Psoas muscle (tissue), 8 donors: ENCODE measurements around the gene C2orf80. TPM values are rescaled to one million over a fixed set of nuclear protein-coding genes. Genes with fewer than 3 reads are reported as not detected.
"Not testable (repeated sequence)": the region's sequence is repeated elsewhere in the genome, so short reads cannot be mapped to it uniquely, and the experiment has no call there.

Experiments used
- ATAC-seq, 4 donors: fragments of 200-7000 bp; cut with Tn5 transposase; one replicate each; pipeline ENCODE4 v1.9.1; 2020; ENCODE audit warnings: moderate library complexity in 3 of 4, mild to moderate bottlenecking in 2 of 4
- DNase-seq, 2 donors: peaks; one replicate each; pipeline ENCODE4 v3.0.0-alpha.2; 2020
- H3K27ac ChIP-seq: fragments of 200-600 bp; one replicate; pipeline ENCODE4 v1.8.0; 2022
- H3K27me3 ChIP-seq, 3 donors: fragments of 200-600 bp in 1 of 3; one replicate each; pipeline versions ENCODE4 v1.6.1 to v1.8.0; 2013 to 2022; ENCODE audit warnings: low read length in 2 of 3, mild to moderate bottlenecking in 2 of 3, moderate library complexity in 1 of 3; ENCODE audit not compliant: insufficient read depth in 3 of 3
- H3K36me3 ChIP-seq, 2 donors: fragments of 200-600 bp in 1 of 2; one replicate each; pipeline versions ENCODE4 v1.6.1 to v1.8.0; 2013 to 2022; ENCODE audit warnings: low read depth in 1 of 2, mild to moderate bottlenecking in 1 of 2, moderate library complexity in 1 of 2; ENCODE audit not compliant: insufficient read depth in 1 of 2
- H3K4me1 ChIP-seq: fragments of 200-600 bp; one replicate; pipeline ENCODE4 v1.8.0; 2022
- H3K4me3 ChIP-seq: fragments of 200-600 bp; one replicate; pipeline ENCODE4 v1.8.0; 2022; ENCODE audit warnings: mild to moderate bottlenecking
- H3K9me3 ChIP-seq: fragments of 200-600 bp; one replicate; pipeline ENCODE4 v1.8.0; 2022
- CTCF ChIP-seq: fragments of 200-600 bp; IDR thresholded peaks from one replicate; pipeline ENCODE4 v1.8.0; 2022; ENCODE audit warnings: antibody characterized with exemption
- WGBS, 3 donors: extraction: QIAGEN DNeasy Blood & Tissue Kit; methylation state at CpG; one replicate each; pipeline versions ENCODE4 v1.1.6 to v1.1.7; 2013; 5-methylcytosine and 5-hydroxymethylcytosine counted together
- intact Hi-C, 2 donors: fragments of 100-400 bp; cut with DNase I; formaldehyde crosslinking; loops; one replicate each; pipeline versions ENCODE4 v1.11.0 to v1.14.2; 2022
- polyA plus RNA-seq, 3 donors: library from polyadenylated mRNA; stranded (reverse); fragments of 200-250 nt; gene quantifications; one replicate each; pipeline ENCODE4 v1.2.3, GENCODE V29; 2013
- total RNA-seq, 4 donors: library from RNA; stranded (reverse); fragmentation: NEBNext Ultra II Directional in 2 of 4; extraction: Animal tissue kit (Norgen Biotek cat#: 25700) in 2 of 4; gene quantifications; one replicate each; pipeline versions ENCODE4 v1.2.1 to v1.2.4, GENCODE V29; 2021 to 2023
- donor health status: healthy with polysubstance abuse.
- donor health status: DM: no; HTN: no; CAD: no; lungs with moderate emphysema.
- donor health status: Bipolar disorder and iron deficiency.
- donor health status: healthy.
- donor health status: DM: yes; HTN: yes; CAD: no.
- donor health status: DM: no; HTN: no; CAD: no.
- donor health status: DM: no; HTN: no; CAD: no.
- donor health status: DM: yes; HTN: yes; CAD: no.

Gene C2orf80
- total and polyA plus RNA-seq, 7 donors, result 0.04 TPM; not detected in 6

GRCh38 chr2:208227581-208228232, 37.9 kb upstream of the C2orf80 start:
- TF ChIP-seq CTCF, result no peak
- intact Hi-C loops, result no loop called here
- ATAC-seq, result no peak
- Histone ChIP-seq H3K4me3 (no peak overlapping the region), H3K36me3 (no peaks in the 10 kb centered on the region), H3K27ac (no peak overlapping the region), H3K4me1 (no peaks in the 10 kb centered on the region), H3K9me3 (no peaks in the 10 kb centered on the region), H3K27me3 (peaks cover 0 to 2% (median 0%) of the 10 kb centered on the region in 3 donors)
- DNase-seq, result no peak
- 90 to 95% (median 94%) methylated on average over 30 to 33 of the region's 33 CpGs for WGBS, 3 donors

DNA sequence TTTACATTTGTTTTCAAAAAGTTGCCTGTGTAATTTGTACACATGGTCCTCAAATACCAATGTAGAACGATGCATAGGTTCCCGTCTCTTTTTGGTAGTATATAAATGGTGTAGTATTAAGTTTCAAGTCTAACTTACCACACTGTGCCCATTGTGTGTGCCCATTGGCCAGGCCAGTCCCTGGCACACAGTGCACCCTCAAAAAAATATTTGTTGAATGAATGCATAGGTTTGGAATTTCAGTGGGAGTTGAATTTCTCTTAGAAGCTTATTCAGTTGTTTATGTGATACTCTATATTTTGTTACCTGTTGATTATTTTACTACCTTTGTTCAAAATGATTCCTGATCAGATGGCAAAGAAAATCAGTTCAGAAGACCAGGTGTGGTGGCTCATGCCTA, 35.0 kb upstream of the C2orf80 start:
- 73 to 86% (median 82%) methylated on average over 2 of the region's 2 CpGs for WGBS, 3 donors
- no peak for ATAC-seq
- DNase-seq, result no peak
- intact Hi-C loops, result no loop called here
- Histone ChIP-seq H3K27ac (no peak overlapping the region), H3K4me3 (no peak overlapping the region), H3K4me1 (no peaks in the 10 kb centered on the region), H3K36me3 (no peaks in the 10 kb centered on the region), H3K9me3 (no peaks in the 10 kb centered on the region), H3K27me3 (peaks cover 0 to 2% (median 0%) of the 10 kb centered on the region in 3 donors)
- TF ChIP-seq CTCF, result no peak

GRCh38 chr2:208222351-208222750, 32.5 kb upstream of the C2orf80 start:
- intact Hi-C loops, result no loop called here
- Histone ChIP-seq H3K27ac (no peak overlapping the region), H3K4me3 (no peak overlapping the region), H3K36me3 (no peaks in the 10 kb centered on the region), H3K4me1 (no peaks in the 10 kb centered on the region), H3K9me3 (no peaks in the 10 kb centered on the region), H3K27me3 (no peaks in the 10 kb centered on the region)
- DNase-seq (no peak), ATAC-seq (no peak)
- no peak for TF ChIP-seq CTCF
- 70 to 80% (median 71%) methylated on average over 3 of the region's 3 CpGs for WGBS, 3 donors

- H3K9me3 ChIP-seq, ATAC-seq, H3K4me1 ChIP-seq, H3K4me3 ChIP-seq, DNase-seq, H3K36me3 ChIP-seq, H3K27ac ChIP-seq, intact Hi-C loops, H3K27me3 ChIP-seq: not testable (repeated sequence)
- WGBS, 3 donors, result 77 to 82% (median 77%) methylated on average over 3 of the region's 3 CpGs
These were observed 32.0 kb upstream of the C2orf80 start for GRCh38 chr2:208221873-208222272.

DNA sequence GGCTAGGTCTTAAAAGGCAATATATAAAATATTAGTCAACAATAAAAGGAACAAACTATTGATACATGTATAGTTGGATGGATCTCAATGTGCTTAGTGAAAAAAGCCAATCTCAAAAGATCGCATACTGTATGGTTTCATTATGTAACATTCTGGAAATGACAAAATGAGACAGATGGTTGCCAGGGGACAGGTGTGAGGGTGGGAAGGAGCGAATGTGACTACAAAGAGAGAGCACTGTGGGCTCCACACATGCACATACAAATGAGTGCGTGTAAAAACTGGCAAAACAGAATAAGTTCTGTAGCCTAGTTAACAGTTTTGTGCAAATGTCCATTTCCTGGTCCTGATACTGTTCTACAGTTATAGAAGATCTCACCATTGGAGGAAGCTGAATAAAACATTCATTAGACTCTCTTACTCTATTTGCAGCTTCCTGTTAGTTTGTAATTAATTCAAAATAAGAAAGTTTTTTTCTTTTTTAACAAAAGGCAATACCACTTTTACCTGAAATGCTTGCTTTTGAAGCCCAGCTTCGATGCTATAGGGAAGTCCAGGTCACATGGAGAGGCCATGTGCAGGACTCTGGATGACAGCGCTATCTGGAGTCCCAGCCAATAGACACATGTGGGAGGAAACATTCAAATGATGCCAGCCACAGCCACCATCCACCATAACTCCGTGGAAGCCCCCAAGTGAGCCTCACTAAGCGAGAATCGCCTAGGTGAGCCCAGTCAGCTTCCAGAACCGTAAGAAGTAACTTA, 21.0 kb upstream of the C2orf80 start:
- 78 to 80% (median 80%) methylated on average over 9 of the region's 9 CpGs for WGBS, 3 donors
- Histone ChIP-seq H3K27me3 (no peaks in the 10 kb centered on the region), H3K9me3 (no peaks in the 10 kb centered on the region), H3K4me1 (no peaks in the 10 kb centered on the region), H3K4me3 (no peak overlapping the region), H3K36me3 (no peaks in the 10 kb centered on the region), H3K27ac (no peak overlapping the region)
- intact Hi-C loops, result no loop called here
- DNase-seq (no peak), ATAC-seq (no peak)
- no peak for TF ChIP-seq CTCF
